HG02885 (cell line): ENCODE data around the gene RPS6KA2.

ENCODE experiments used
- ATAC-seq: cut with Tn5 transposase; IDR thresholded peaks from one replicate; pipeline ENCODE4 v1.9.1; 2021; ENCODE audit warnings: mild to moderate bottlenecking; ENCODE audit not compliant: unreplicated experiment, poor library complexity

The RPS6KA2 gene

DNA sequence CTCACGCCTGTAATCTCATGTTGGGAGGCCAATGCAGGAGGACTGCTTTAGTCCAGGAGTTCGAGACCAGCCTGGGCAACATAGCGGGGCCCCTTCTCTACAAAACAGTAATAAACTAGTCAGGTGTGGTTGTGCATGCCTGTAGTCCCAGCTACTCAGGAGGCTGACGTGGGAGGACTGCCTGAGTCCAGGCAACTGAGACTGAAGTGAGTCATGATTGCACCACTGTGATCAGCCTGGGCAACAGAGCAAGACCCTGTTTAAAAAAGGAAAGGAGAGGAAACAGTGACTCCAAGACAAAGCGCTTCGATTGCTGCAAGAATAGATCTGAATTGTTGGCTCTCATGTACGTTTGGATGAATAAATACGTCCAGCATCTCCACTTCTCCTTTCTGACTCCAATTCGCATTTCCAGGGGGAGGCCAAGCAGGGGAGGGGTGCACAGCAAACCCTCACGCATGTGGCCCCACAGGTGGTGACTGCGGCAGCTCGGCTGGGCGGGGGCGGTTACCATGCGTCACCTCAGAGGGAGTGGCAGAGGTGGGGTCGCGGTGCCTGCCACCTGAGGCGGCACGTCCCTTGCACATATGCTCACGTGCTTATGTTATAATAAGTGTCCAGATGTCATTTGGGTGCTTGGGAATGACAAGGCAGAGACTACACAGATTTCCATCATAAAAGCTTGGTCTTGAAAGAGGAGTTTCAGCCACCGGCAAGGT lies 149.2 kb downstream of the RPS6KA2 start:
- ATAC-seq = no peak

DNA sequence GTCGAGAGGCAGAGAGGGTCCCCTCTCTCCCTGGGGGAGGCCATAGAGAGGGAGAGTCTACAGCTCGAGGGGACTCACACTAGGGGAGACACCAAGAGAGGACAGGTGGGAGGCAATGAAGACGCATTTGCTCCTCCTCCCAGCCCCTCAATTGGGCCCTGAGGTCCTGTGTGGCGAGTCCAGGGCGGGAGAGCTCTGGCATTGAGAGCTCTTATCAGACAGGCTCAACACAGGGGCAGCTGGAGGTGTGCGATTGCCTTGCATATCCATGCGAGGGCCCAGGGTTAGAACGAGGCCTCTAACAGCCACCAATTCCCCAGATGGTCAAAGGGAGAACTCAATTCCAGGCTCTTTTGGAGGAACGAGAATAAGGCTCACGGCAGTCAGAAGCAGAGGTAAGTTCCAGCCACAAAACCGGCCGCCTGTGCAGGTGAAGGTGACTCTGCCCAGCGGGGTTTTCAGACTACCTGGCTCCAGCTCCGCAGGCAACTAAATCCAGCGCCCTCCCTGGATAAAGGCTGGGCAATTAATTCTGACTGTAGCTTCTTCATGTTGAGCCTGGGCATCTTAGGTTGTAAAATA lies 150.3 kb downstream of the RPS6KA2 start:
- ATAC-seq = no peak

DNA sequence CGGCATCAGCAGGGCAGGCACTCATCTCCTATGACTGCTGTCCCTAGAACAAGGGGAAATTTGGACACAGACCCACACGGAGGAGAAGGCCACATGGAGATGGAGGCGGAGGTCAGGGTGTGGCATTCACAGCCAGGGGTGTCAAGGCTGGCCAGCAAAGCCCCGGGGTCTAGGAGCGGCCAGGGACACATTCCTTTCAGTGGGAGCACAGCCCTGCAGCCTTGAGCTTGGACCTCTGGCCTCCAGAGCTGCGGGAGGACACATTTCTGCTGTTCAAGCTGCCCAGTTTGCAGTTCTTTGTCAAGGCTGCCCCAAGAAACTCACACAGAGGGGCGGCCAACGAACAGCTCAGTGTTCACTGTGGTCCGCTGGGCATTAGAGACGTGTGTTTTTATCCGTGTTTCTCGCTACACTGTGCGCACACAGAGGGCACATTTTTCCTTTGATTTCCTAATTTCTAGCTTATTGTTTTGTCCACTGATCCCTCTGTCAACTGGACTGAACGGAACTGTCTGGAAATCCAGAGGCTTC lies 150.9 kb downstream of the RPS6KA2 start:
- no peak for ATAC-seq

DNA sequence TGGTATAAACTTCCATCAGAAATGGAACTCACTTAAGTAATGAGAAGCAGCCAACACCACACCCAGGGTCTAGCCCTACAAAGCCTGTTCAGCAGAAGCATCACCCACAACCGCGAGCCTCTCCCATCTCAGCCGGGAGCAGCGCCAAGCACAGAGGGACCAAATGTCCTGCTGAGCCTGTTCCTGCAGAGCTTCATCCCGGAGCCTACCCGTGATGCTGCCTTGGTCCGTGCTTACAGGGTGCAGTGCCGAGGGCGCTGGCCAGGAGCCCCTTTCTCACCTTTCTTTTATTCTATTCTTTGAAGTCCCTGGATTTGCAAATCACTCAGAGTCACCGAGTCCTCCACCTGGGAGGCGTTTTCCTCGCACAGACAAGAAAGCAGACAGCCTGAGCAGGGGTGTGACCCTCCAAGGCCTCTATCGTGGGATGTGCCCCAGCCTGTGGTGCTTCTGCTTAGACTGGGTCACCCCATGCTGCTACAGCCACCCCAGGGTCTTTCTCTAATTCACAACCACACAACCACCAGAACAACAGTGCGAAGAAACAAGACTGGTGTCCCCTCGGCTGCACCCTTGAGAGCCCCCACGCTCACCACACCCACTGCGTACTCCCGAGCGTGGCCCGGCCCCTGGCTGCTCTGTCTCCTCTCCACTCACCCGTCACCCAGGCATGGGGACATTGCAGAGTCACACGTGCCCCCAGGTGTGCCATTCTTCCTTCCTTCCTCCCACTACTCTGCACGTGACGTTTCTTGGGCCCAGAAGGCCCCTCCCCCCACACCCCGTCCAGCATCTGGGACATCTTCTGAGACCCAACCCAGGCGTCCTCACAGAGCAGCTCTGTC lies 152.1 kb downstream of the RPS6KA2 start:
- ATAC-seq = no peak

DNA sequence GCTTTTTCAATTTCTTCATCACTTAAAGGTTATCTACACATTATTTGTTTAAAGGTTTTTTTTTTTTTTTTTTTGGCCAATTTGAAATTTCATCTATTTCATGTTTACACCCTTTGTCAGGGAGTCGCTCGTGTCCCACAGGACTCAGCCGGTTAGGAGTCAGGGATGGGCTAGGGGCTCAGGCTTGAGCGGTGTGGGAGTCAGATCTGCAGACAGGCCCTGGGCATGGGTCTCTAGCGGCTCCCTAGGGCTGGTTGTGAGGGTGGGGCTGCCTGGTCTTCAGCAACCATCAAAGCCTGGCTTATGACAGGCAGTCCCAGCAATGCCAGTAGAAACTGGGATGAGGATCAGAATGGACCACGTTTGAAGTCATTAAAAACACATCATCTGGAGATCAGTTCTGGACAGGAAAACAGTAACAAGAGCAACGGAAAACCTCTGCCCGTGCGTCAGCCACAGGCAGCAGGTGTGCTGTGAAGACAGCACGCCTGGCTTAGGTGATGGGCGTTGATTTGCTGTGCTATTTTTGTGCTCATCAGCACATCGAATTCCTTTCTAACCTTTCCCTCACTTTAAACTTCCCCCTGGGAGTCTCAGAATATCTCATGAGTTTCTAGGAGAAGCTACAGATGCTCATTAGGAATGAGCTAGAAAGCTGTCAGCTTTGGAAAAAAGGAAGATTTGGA lies 153.0 kb downstream of the RPS6KA2 start:
- no peak for ATAC-seq

DNA sequence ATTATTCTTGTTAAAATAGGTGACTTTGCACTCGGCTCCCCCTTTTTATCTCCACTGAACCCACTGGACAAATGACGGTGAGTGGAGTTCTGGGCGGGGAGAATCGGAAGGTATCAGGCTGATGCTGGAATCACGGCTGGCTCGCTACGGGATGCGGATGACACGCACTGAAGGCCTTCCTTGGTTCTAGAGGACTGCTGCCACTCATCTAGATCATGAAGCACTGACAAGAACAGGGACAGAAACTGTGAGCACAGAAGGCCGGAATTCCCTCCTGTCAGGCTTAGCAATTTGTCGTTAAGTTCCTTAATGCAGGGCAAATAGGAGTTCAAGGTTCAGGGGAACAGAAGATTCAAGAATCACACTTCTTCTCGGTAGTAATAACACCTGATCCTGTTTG lies 154.4 kb downstream of the RPS6KA2 start:
- no peak for ATAC-seq

DNA sequence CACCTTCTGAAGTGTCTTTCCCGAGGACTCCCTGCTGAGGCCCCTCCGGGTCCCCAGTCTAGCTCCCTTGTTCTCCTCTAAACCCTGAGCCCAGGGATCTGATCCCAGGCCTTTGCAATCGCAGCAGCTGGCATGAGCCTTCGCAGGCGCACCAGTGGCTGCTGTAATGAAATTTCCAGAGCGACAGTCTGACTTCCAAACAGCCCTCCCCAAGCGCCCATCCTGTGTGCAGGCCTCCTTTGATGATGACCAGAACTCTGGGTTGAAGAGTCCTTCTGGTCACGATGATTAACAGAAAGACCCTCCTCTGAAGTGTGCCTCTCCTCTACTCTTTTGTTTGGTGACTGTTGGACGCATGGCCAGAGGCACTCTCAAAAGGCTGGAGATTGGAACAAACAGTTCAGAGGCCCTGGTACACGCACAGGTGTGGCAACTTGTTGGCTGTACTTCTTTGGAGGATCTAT lies 155.2 kb downstream of the RPS6KA2 start:
- ATAC-seq = no peak

DNA sequence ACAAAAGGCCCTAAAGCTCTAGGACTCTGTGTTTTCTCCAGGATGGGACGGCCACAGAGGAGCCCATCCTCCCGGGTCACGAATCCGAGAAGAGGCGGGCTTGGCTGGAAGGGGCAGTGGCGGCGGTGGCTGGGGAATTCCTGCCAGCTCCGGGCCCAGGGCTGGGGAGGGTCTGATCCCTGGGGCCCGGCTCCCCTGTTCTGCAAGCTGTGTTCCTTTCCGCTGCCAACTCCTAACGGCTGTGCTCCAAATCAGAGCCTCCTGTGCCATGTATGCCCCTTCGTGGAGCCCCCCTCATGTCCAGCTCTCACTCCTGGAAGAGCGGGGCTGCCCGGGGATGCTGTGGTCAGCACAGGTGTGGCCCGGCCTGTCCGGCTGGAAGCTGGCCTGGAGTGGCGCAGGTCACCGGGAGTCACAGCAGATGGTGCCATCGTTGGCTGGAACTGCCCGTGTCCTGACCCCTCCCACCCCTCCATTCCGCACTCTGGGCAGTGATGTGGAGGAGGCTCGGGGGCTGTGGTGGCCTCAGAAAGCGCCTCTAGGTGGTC lies 156.1 kb downstream of the RPS6KA2 start:
- no peak for ATAC-seq

DNA sequence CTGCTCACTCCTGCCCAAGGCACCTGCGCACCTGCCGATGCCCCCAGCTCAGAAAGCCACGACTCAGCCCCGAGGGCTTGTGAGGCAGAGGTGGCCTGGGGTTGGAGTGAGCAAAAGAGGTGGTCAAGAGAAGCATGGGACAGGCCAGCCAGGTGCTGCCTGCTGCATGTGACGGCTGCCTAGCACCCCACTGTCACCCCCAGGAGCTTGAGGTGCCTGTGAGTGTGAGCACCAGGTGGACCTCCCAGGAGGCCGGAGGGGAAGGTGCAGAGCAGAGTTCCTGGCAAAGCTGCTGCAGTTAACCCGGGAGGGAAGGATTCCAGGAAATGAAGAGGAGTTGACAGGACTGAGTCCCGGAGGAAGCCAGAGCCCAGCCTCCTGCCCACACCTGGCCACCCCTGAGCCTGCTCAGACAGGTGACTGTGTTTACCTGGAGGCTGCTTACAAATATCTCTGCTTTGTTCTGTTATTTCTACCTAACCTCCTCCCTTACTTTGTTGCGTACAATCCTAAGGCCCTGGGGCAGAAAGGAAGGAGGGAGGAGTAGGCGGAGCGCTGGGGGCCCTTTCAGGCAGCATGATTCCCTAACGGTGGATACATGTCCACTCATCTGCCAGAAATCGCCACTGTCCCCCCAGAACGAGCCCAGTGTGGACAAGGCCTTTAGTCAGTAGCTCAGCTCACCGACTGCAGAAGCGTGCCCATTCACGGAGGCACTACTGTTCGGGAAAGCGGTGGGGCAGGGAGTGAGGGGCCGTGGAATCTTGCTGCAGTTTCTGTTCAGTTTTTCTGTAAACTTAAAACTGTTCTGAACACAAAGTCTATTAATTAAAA lies 156.8 kb downstream of the RPS6KA2 start:
- ATAC-seq = no peak

DNA sequence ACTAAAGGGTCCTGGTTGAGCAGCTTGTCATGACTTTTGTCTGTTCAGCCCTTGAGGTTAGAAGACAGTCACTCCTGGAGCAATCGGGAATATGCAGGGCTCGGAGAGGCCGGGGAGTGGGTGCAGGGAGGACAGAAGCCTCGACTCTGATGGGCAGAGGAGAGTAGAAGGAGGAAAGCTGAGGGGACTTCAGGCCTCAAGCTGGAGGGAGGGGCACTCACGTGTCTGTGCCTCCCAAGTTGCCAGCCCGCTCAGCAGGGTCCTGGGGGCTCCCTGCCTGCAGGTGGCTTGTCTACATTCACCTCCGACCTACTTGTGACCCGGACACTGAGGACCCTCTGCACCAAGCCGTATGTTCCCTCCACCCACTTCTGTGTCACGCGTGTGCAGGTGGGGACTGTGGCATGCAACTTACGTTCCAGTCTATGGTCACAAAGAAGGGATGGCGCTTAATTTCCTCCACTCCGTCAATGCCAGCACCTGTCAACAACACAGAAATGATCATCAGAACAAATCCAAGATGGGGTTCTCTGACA lies 157.6 kb downstream of the RPS6KA2 start:
- ATAC-seq = no peak

DNA sequence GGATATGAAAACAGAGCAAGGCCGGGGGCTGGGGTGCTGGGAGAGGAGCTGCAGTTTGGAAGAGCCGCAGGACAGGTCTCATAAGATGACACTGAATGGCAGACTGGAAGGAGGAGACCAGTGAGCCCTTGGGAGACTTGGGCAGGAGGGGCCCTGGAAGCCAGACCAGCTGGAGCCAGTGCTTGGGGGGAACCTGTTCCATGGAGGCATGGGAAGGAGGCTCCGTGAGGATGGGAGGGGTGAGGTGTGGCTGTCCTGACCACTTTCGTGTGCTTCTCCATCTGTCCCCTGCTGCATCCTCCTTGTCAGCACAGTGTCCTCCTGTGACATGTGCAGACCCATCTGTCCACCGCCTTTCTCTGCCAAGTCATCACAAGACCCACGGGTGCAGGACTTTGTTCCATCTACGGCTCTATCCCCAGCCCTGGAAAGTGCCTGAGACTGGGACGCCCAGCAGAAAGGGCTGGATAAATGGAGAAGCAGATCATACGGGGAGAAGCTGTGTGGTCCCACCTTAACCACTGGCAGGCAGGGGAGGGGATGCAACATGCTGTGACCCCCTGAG lies 159.5 kb downstream of the RPS6KA2 start:
- ATAC-seq = no peak

DNA sequence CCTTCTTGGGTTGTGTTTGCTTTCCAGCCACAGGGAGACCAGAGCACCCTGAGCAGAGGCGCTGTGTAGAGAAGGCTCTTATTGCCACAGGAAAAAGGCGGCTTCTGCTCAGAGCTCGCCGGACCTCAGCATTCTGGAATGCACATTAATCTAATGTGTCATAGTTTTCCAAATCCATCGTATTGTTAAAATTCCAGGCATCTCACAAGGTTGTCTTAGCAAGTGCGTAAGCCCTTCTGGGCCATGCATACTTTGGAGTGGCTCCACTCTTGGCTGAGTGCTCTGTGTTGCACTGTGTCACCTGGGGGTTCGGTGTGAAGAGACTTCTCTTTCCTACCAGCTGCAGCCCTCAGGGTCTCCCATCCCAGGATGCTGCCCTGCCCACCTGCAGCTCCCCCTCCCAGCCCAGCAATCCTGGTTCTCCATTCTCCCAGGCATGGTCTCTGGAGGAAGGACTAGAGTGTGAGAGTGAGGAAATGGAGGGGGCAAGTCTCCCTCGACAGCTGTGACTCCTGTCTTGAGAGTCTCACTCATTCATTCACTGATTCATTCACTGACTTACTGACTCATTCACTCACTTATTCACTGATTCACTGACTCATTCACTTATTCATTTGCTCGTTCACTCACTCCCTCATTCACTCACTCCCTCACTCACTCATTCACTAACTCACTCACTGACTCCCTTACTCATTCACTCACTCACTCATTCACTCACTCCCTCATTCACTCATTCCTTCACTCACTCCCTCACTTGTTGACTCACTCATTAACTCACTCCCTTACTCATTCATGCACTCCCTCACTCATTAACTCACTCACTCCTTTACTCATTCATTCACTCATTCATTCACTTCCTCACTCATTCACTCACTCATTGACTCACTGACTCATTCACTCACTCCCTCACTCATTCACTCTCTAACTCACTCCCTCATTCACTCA lies 160.6 kb downstream of the RPS6KA2 start:
- no peak for ATAC-seq

DNA sequence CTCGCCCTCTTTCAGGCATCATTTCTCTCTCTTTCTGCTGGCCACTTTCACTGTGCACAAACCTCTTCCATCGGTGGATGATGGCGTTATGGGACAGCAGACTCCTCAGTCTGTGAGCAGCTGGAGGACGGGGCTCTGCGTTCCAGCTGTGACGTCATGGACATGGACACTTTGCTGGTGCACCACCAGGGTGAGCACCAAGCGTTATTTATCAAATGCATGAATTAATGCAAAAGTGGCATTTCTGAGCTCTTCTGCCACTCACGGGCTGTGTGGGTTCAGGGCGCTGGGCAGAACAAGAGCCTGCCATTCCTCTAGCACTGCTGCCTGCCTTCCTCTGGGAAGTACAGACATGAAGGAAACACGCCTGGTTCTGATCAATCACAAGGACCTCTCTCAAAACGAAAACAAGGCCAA lies 161.4 kb downstream of the RPS6KA2 start:
- ATAC-seq = no peak

DNA sequence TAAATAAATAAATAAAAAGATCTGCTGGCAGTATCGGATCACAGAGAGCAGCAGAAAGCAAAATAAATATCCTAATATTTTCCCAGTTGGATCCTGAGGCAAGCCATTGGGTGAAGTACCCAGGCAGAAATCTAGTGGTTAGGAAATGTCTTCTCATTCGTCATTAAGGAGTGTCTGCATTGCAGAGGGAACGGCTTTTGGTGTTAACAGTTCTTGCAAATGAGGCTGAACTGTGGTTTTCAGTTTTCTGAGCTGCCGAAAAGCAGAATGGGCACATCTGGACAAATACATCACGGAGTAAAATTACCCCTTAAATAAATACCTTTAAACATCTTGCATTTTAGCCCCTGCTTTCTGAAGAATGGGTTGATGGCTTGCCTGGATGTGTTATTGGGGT lies 162.1 kb downstream of the RPS6KA2 start:
- ATAC-seq = no peak

DNA sequence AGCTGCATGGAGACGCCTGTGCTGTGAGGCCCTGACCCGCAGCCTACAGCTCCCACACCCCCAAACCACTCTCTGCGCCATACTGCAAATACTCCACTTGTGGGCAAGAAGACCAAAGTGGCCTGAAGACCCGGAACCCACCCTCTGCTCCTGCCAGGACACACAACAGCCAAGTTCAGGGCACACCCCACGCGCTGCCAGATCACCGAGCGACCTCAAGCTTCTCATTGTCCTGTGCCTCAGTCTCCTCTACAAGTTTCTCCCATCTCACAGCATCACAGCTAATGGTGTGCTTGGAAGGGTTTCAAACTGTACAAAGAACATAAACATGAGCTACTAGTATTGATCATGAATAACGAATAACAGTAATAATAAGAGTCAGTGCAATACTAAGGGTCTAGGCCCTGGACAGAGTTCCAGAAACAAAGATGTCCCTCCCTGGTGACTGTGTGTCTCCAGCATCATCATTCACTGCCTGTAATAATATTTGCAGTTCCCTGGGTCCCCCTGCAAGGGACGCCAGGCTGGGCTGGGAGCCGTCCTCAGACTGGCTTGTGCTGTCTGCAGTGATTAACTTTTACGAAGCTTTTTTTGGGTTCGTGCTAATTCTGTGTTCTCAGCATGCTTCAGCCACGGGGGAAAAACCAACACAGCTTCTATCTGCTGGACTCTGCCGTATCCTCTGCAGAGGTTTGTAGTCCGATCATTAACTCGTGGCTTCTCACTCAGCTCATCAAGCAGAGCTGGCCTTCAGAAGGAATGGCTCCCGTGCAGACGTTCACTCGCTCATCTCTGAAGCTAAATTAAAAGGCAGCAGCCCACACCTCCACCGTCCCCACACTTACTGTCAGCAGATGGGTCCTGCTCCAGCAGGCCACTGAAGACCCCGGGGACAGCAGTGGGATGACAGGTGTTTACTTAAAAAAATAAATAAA lies 162.7 kb downstream of the RPS6KA2 start:
- no peak for ATAC-seq

DNA sequence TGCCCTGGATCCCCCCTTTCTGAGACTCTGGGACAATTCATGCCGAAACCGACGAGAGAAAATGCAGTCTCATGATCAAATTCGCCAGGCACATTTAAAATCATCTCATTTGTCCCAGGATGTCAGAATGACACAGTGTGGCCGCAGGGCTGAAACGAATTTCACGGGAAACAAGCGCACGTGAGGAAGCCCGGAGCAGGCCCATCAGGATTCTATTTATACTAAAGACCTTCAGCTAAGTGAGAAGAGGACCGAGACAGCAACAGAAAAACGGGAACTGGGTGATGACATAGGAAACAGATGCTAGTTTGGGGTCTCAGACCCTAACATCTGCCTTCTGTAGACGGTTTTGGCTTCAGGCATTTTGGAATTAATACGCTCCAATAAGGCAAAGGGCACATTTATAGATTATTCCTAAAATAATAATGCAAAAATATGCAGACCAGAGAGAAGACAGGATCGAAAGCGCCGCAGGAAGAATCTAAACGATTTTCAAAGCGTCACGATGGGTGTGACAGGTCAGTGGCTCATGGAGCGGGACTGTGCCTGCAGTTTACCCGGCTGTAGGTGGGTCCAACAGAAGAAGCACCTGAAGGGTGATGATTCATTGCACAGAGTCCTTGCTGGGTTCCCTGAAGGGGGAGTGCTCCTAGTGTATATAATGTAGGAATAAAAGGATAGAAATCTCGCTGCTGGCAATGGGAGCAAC lies 163.5 kb downstream of the RPS6KA2 start:
- ATAC-seq = no peak
